Measurements from ENCODE around the gene FCSK.

DNA sequence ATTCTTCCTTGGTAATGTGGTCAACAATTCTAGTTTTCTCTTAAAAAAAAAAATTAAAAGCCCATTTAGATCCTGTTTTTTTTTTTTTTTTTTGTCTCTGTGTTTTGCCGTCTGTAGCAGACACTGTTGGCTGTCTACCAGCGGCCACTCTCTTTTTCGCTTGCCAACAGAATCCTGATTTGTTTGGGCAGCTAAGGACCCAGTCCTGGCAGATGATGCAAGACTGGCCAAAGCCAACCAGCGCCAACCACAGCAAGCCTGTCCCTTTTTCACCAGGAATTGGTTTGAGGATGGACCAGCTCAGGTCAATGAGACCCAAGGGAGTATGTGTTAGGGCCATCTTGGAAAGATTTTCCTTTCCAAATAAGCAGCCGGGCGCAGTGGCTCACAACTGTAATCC, 43.7 kb upstream of the FCSK start:
- TF ChIP-seq, protein P1, sequence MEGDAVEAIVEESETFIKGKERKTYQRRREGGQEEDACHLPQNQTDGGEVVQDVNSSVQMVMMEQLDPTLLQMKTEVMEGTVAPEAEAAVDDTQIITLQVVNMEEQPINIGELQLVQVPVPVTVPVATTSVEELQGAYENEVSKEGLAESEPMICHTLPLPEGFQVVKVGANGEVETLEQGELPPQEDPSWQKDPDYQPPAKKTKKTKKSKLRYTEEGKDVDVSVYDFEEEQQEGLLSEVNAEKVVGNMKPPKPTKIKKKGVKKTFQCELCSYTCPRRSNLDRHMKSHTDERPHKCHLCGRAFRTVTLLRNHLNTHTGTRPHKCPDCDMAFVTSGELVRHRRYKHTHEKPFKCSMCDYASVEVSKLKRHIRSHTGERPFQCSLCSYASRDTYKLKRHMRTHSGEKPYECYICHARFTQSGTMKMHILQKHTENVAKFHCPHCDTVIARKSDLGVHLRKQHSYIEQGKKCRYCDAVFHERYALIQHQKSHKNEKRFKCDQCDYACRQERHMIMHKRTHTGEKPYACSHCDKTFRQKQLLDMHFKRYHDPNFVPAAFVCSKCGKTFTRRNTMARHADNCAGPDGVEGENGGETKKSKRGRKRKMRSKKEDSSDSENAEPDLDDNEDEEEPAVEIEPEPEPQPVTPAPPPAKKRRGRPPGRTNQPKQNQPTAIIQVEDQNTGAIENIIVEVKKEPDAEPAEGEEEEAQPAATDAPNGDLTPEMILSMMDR (conservative IDR thresholded peaks at IDR 0.05 in 1 of 2, IDR thresholded peaks at IDR 0.05 in 1 of 2; ENCODE audit: extremely low read depth in 1 of 2, insufficient read depth in 1 of 2, low read depth in 1 of 2, low read length in 2 of 2) = no peak
- TF ChIP-seq EZH2 (IDR thresholded peaks at IDR 0.05; ENCODE audit: borderline replicate concordance, low read length) = no peak

Data from mammary epithelial cell (primary cell).